ENCODE results near the gene TRAPPC13.

Gene TRAPPC13

GRCh38 chr5:65630981-65631380, 6.2 kb downstream of the TRAPPC13 start:
- no peak overlapping the region for H3K27ac ChIP-seq
- peaks cover 0 to 9% (median 8%) of the 10 kb centered on the region in 4 donors for H3K4me1 ChIP-seq
- H3K9me3 ChIP-seq, result no peaks in the 10 kb centered on the region
- H3K4me3 ChIP-seq, result no peak overlapping the region
- DNase-seq, result no peak
- peaks cover 2 to 8% (median 4%) of the 10 kb centered on the region in 3 donors for H3K36me3 ChIP-seq
- no peaks in the 10 kb centered on the region for H3K27me3 ChIP-seq
- intact Hi-C loops (cut with DNase I; ENCODE audit: low total_unique reads), result no loop called here
- no peak for TF ChIP-seq CTCF (IDR thresholded peaks at IDR 0.05)

- Histone ChIP-seq H3K4me1 (no peaks in the 10 kb centered on the region), H3K9me3 (no peaks in the 10 kb centered on the region), H3K4me3 (no peak overlapping the region), H3K36me3 (peaks cover 41 to 50% (median 46%) of the 10 kb centered on the region in 3 donors), H3K27me3 (no peaks in the 10 kb centered on the region), H3K27ac (no peak overlapping the region)
- intact Hi-C loops (cut with DNase I; ENCODE audit: low total_unique reads), result no loop called here
- no peak for DNase-seq
- no peak for TF ChIP-seq CTCF (IDR thresholded peaks at IDR 0.05)
These were observed 15.4 kb downstream of the TRAPPC13 start for GRCh38 chr5:65640240-65640639.

GRCh38 chr5:65646938-65647337, 22.1 kb downstream of the TRAPPC13 start:
- H3K4me3 ChIP-seq, result no peak overlapping the region
- no peaks in the 10 kb centered on the region for H3K9me3 ChIP-seq
- H3K36me3 ChIP-seq, result peaks cover 7 to 32% (median 16%) of the 10 kb centered on the region in 3 donors
- H3K27ac ChIP-seq, result no peak overlapping the region
- no peaks in the 10 kb centered on the region for H3K4me1 ChIP-seq
- H3K27me3 ChIP-seq, result no peaks in the 10 kb centered on the region
- DNase-seq, result no peak
- intact Hi-C loops (cut with DNase I; ENCODE audit: low total_unique reads), result no loop called here
- TF ChIP-seq CTCF (IDR thresholded peaks at IDR 0.05), result no peak

- Histone ChIP-seq H3K27me3 (no peaks in the 10 kb centered on the region), H3K36me3 (peaks cover 10 to 32% (median 16%) of the 10 kb centered on the region in 3 donors), H3K9me3 (no peaks in the 10 kb centered on the region), H3K27ac (no peak overlapping the region), H3K4me3 (no peak overlapping the region), H3K4me1 (no peaks in the 10 kb centered on the region)
- intact Hi-C loops (cut with DNase I; ENCODE audit: low total_unique reads), result no loop called here
- no peak for DNase-seq
- no peak for TF ChIP-seq CTCF (IDR thresholded peaks at IDR 0.05)
These were observed 23.1 kb downstream of the TRAPPC13 start for GRCh38 chr5:65647941-65648340.

GRCh38 chr5:65651144-65651543, 26.3 kb downstream of the TRAPPC13 start:
- intact Hi-C loops (cut with DNase I; ENCODE audit: low total_unique reads), result no loop called here
- no peak for TF ChIP-seq CTCF (IDR thresholded peaks at IDR 0.05)
- DNase-seq, result no peak
- Histone ChIP-seq H3K9me3 (no peaks in the 10 kb centered on the region), H3K4me1 (no peaks in the 10 kb centered on the region), H3K36me3 (peaks cover 10 to 40% (median 16%) of the 10 kb centered on the region in 3 donors), H3K4me3 (no peak overlapping the region), H3K27me3 (no peaks in the 10 kb centered on the region), H3K27ac (no peak overlapping the region)

GRCh38 chr5:65654713-65655112, 29.9 kb downstream of the TRAPPC13 start:
- no peak overlapping the region for H3K27ac ChIP-seq
- intact Hi-C loops (cut with DNase I; ENCODE audit: low total_unique reads), result no loop called here
- no peaks in the 10 kb centered on the region for H3K27me3 ChIP-seq
- DNase-seq, result no peak
- peaks cover 10 to 22% (median 19%) of the 10 kb centered on the region in 3 donors for H3K36me3 ChIP-seq
- no peak overlapping the region for H3K4me3 ChIP-seq
- TF ChIP-seq CTCF (IDR thresholded peaks at IDR 0.05), result no peak
- H3K4me1 ChIP-seq, result no peaks in the 10 kb centered on the region
- H3K9me3 ChIP-seq, result no peaks in the 10 kb centered on the region
